Measurements from ENCODE around the gene PLA2G7. TPM values are rescaled to one million over a fixed set of nuclear protein-coding genes. Genes with fewer than 3 reads are reported as not detected.

The PLA2G7 gene
- total RNA-seq, 1 experiment from 2014 or later = 1.7 TPM

GRCh38 chr6:46719099-46719498 lies 16.1 kb downstream of the PLA2G7 start:
- H3K9me3 Mint-ChIP-seq = no peaks in the 10 kb centered on the region
- TF ChIP-seq CTCF (conservative IDR thresholded peaks at IDR 0.05) = no peak
- H3K23ac ChIP-seq (ENCODE audit: insufficient read length, low read depth, low read length) = no peak overlapping the region
- H2BK15ac ChIP-seq (ENCODE audit: low read depth, low read length) = no peak overlapping the region
- no peak overlapping the region for H2BK20ac ChIP-seq (ENCODE audit: low read depth, low read length, poor library complexity, severe bottlenecking)
- H3K27me3 ChIP-seq (ENCODE audit: insufficient read depth, low read length) = no peaks in the 10 kb centered on the region
- H2BK5ac ChIP-seq (ENCODE audit: insufficient read length, low read length) = no peak overlapping the region
- no peak overlapping the region for H3T11ph ChIP-seq (ENCODE audit: low read length)
- H3K4ac ChIP-seq (ENCODE audit: low read depth, low read length) = no peak overlapping the region
- no peaks in the 10 kb centered on the region for H3K4me1 ChIP-seq (ENCODE audit: insufficient read depth, low read length)
- H3K79me1 ChIP-seq (ENCODE audit: insufficient read depth, low read depth, low read length, poor library complexity, severe bottlenecking) = no peaks in the 10 kb centered on the region
- no peak overlapping the region for H3K27ac ChIP-seq (ENCODE audit: insufficient read length, low read depth, low read length)
- no peaks in the 10 kb centered on the region for H3K9me3 ChIP-seq (ENCODE audit: control insufficient read depth, low read depth, low read length)
- H4K5ac ChIP-seq (ENCODE audit: insufficient read length, low read depth, low read length) = no peak overlapping the region
- H2BK12ac ChIP-seq (ENCODE audit: insufficient read length, low read depth, low read length) = no peak overlapping the region
- no CpG with 5 or more reads among the region's 1 CpG for WGBS (ENCODE audit: extremely low coverage, insufficient read length, low lambda C conversion rate)
- H4K8ac ChIP-seq (replicated peaks; ENCODE audit: insufficient read length, low read depth, low read length) = no peak overlapping the region
- H2BK120ac ChIP-seq (ENCODE audit: low read depth, low read length, poor library complexity, severe bottlenecking) = no peak overlapping the region
- no peak overlapping the region for H3K4me2 ChIP-seq (ENCODE audit: insufficient read depth, insufficient read length, low read length)
- H3K9ac ChIP-seq (ENCODE audit: extremely low read depth, insufficient read length, low read length) = no peak overlapping the region
- H3K14ac ChIP-seq (ENCODE audit: insufficient read depth, low read length) = no peak overlapping the region
- peaks cover 5% of the 10 kb centered on the region for H3K27me3 Mint-ChIP-seq (ENCODE audit: low read depth)
- no peak overlapping the region for H3K18ac ChIP-seq (ENCODE audit: insufficient read length, low read depth, low read length)
- H3K56ac ChIP-seq (ENCODE audit: insufficient read length, low read depth, low read length) = no peak overlapping the region
- no peak overlapping the region for H2AK5ac ChIP-seq (ENCODE audit: insufficient read length, low read length)
- no peak overlapping the region for H2AFZ ChIP-seq (ENCODE audit: low read length)
- no peaks in the 10 kb centered on the region for H3K23me2 ChIP-seq (ENCODE audit: insufficient read length, low read depth, low read length, poor library complexity, severe bottlenecking)
- H3K79me2 ChIP-seq (ENCODE audit: insufficient read depth, low read length) = no peaks in the 10 kb centered on the region
- no peaks in the 10 kb centered on the region for H3K4me1 Mint-ChIP-seq
- no peak overlapping the region for H3K4me3 Mint-ChIP-seq
- H4K91ac ChIP-seq (ENCODE audit: insufficient read length, low read depth, low read length) = no peak overlapping the region
- no peak for DNase-seq
- no peaks in the 10 kb centered on the region; a peak in 1 of 7 replicates for H3K36me3 Mint-ChIP-seq (ENCODE audit: insufficient read depth in 1 of 3, low read depth in 3 of 3)
- H3K27ac Mint-ChIP-seq = no peak overlapping the region
- no peaks in the 10 kb centered on the region for H4K20me1 ChIP-seq (ENCODE audit: control insufficient read depth, insufficient read depth, insufficient read length)
